ENCODE measurements around the gene LMBRD1.
"Not testable (repeated sequence)": the region's sequence is repeated elsewhere in the genome, so short reads cannot be mapped to it uniquely, and the experiment has no call there.

The LMBRD1 gene

DNA sequence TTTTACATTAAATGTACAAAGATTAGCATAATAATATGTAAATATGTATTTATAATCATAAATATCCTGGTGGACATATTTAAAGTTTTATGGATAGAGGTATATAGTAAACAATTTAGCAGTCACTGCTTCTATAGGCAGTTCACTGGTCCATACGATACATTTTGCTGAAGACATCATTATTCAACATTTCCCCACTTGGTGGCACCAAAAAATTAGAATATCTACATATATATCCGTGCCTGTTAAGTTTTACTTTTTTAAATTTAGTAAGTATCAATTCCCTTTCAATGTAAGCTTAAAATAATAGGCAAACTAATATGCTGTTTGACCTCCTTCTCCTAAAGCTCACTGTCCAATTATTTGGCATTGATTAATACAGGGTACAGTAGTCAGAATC lies 64.2 kb downstream of the LMBRD1 start:
- DNase-seq: no peak

DNA sequence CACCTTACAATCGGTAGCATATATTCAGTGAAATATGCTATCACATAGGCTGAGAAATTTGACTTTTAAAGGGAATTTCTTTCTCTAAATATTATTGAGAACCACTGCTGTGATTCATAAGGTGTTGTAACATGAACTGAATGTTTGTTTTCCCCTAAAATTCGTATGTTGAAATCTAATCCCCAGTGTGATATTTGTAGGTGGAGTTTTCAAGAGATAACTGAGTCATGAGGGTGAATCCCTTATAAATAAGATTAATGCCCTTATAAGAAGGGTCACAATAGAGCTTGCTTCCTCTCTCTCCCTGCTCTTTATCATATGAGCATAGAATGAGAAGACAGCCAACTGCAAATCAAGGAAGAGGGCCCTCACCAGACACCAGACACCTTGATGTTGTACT lies 64.8 kb downstream of the LMBRD1 start:
- no peak for DNase-seq

DNA sequence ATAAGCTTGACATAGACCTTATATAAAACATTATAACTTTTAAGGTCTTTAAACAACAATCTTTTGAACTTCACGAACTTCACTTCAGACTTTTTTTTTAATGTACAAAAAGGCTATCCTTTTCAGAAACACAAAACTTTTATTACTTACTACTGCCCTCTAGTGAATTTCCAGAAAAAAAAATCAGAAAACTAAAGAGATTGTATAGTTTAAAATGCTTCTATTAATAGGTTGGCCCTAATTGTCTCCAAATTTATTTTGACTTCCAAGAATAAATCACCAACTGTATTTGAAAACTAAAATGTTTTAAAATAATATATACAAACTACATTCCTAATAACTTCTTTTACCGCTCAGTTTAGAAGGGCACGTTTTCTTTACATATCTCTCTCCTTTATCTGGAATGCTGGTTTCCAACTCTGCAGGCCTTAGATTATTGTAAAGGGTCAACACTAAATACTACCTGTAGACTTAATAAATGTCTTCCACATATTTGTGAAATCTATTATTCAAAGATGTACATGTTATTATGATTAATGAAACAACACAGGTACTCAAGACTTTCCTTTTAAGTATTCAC lies 66.8 kb downstream of the LMBRD1 start:
- DNase-seq: no peak

DNA sequence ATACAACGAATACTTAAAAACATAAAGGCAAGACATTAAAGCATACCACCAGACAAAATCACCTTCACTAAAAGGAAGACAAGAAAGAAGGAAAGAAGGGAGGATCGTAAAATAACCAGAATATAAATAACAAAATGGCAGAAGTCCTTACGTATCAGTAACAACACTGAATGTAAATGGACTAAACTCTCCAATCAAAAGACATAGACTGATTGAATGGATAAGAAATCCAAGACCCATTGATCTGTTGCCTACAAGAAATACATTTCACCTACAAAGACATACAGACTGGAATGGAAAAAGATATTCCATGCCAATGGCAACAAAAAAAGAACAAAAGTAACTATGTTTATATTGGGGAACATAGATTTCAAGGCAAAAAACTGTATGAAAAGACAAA lies 74.1 kb downstream of the LMBRD1 start:
- no peak for DNase-seq

DNA sequence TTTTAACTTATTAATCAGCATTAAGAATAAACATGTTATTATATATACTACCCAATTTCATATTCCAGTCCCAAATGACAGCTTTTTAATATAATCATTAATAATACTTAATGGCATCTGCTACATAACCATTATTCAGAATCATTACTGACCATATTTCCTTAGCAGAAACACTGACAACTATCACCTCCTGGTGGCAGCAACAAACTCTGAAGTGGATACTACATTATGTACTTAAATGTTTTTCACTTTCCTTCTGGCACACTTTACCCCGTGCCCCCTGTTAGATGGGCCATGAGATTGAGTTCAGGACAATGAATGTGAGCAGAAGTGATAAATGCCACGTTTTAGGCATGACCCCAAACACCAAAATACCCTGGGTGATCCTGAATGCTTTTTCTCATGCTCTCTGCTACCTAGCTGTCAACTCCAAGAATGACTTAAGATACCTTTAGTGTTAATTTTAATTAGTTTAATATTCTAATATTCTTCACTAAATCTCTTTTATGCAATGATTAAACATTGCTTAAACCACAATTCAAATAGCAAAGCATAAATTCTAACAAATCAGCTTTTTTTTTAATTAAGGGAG lies 77.1 kb downstream of the LMBRD1 start:
- no peak for DNase-seq

DNA sequence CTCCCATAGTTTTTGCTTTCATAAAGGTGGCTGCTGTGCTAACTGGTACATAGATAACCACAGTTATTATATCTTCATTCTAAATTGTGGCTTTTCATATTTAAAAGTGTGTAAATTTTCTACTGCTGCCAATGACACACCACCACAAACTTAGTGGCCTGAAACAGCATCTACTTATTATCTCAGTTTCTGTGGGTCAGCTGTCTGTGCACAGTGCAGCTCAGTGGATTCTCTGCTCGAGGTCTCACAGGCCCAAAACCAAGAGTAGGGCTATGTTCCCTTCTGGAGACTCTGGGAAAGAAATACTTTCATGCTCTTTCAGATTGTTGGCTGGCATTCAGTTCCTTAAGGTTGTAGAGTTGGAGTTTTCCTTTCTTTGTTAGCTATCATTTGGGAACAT lies 90.1 kb downstream of the LMBRD1 start:
- no peak for DNase-seq

DNA sequence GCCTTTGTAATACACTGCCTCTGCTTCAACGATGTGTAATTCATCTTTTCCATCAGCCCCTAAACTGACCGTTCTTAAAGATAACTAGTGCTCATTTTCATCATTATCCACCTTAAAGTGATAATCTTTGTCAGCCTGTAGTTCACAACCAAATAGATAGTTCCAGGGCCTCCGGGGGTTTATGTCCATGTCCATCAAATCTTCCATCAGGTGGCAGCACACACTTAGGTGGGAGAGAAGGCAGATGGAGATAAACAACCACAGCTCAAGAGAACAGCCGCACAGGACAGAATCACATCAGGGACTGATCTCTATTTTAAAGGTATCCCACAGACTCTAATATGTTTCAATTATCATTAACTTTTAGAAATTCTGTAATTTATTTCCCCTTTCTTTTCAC lies 90.9 kb downstream of the LMBRD1 start:
- no peak for DNase-seq

DNA sequence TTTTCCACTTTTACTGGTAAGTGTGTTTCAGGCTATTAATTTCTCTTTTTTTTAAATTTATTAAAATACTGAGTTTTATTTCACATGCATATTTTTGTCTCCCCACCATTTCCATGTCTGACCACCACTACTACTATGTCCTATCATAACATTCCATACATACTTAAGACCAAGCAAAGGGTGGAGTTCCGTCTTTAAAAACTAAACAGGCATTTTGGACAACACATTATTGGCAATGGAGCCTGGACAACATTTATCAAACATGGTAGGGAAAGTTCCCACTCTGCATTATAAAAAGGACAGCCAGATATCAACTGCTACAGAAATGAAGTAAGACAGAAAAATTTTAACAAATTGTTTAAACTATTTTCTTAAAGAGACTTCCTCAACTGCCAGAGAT lies 91.9 kb downstream of the LMBRD1 start:
- DNase-seq: no peak

DNA sequence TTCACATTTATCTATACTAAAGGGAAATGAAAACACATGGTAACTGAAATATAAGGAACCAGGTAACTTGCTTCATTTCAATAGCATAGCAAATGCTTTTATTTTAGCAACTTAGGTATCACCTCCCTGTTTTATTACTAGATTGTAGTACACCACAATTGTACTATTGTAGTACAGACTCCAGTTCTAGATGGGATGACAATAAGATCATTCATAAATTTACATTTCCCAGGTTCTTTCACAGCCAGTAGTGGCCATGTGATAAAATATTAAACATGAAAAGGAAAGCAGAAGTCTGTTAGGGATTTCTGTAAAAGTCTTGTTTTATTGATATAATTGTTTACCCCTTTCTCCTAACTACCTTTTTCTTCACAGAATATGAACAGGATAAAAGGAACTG lies 97.2 kb downstream of the LMBRD1 start:
- no peak for DNase-seq

DNA sequence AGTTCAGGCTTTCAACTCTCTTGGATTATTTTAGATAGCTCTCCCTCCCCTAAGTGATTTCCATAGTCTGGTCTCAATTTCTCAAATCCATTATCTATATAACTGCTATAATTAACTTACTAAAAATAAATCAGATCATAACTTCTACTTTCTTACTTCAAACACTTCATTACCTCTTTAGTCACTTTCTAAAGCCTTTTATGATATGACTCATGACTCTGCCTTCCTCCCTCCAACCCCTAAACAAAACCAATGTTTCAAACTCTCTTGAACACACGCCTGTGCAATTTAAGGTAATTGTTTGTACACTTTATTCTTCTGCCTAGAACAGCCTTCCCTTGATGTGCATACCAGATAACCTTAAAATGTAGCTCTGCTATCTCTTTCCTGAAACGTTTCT lies 100.5 kb downstream of the LMBRD1 start:
- DNase-seq: peak in 1 of 5 donors; percentile 2

DNA sequence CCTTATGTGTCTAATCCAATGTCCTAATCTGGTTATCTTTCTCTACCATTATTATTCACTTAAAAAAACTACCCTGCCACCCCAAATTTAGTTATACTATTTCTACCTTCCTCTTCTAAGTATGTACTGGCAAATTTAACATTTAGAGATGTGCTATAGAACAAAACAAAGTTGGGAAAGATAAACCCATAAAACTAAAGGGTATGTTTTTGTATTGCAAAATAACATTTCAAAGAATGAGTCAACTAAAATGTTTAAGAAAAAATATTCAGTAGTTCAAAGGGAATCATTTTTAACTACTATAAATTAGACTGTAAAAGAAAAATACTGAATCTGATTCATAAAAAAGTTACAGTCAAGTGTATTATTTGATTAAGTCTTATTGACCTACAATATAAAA lies 103.0 kb downstream of the LMBRD1 start:
- DNase-seq: no peak

DNA sequence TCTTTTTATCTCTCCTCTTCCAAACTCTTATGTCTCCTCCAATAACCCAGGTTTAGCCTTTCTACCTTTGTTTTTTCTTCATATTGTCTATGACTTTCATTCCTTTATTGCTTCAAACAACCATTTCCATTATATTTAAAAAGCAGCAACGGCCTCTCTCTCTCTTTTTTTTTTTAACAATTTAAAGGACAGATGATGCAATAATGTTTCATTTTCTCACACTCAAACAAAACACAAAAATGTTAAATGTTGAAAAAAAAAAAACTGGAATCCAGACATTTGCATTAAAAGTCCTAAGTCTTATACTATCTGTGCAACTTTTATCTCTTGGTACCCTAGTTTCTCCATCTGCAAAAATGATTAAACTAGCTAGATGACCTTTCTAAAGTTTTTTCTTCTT lies 105.8 kb downstream of the LMBRD1 start:
- no peak for DNase-seq

DNA sequence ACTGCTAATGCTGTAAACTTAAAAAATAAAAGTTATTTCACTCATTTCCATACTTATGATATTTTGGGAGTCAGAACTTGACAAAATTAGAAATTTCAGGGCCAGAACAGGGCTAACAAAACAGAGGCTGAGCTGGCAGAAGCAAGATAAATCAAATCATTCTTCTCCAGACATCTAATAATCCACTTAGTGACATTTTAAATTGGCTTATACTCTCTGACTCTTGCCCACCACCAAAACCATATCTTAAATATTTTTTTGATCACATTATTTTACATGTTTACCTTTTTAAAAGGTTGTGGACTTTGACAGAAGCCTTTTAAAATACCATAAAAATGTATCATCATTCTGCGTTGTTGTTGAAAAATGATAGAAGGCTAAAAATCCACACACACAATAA lies 116.5 kb downstream of the LMBRD1 start:
- no peak for DNase-seq

DNA sequence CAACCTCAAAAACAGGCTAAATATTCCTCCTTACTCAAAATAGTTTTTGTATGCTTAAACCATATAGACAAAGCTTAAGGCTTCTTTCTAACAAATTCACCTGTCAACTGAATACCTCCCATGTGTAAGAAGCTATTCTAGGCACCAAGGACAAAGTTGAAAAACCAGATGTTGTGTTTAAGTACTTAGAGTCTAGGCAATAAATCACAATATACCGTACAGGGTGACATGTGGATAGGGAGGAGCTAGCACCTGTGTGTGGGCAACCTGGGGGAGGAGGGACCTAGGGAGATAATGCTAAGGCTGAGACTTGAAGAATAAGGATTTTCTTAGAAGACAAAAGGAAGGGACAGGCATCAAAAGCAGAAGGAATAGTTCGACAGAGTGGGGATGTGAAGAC lies 123.5 kb downstream of the LMBRD1 start:
- DNase-seq: no peak

DNA sequence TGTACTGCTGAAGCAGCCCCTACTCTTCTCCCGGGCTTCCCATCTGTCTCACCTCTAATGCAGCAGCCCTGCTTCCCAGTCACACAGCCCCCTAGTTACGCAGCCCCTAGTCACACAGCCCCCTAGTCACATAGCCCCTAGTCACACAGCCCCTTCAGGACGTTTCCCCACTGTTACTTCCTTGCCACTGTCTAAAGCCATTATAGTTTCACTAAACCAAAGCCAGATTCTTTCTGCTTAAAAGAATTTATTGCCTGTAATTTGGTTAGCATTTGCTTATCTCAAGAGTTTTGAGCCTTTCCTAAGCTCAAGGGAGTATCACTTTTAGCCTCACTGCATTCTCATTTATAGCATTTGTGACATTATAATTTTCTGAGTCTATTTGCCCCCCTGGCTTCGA lies 127.9 kb downstream of the LMBRD1 start:
- no peak for DNase-seq

DNA sequence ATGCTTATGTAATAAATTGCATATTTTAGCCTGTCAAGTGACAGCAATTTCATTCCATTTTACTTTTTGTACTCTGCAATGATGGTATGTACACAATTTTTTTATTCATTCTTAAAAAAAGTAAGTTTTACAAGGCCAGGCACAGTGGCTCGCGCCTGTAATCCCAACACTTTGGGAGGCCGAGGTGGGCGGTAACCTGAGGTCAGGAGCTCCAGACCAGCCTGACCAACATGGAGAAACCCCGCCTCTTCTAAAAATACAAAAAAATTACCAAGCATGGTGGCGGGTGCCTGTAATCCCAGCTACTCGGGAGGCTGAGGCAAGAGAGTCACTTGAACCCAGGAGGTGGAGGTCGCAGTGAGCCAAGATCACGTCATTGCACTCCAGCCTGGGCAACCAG lies 130.0 kb downstream of the LMBRD1 start:
- DNase-seq: not testable (repeated sequence)

DNA sequence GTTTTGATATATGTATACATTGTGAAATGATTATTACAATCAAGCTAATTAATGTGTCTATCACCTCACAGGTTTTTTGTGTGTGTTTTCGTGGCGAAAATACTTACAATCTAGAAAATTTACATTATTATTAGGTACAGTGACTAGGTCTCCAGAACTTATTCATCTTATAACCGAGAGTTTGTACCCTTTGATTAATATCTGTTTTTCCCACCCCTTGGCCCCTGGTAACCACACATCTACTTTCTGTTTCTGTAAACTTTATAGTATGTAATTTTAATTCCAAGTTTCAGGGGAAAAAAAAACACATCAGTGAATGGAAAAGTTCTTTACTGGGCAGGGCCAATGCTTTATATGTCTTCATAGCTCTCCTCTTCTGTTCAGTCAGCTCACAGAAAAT lies 131.4 kb downstream of the LMBRD1 start:
- DNase-seq: no peak

DNA sequence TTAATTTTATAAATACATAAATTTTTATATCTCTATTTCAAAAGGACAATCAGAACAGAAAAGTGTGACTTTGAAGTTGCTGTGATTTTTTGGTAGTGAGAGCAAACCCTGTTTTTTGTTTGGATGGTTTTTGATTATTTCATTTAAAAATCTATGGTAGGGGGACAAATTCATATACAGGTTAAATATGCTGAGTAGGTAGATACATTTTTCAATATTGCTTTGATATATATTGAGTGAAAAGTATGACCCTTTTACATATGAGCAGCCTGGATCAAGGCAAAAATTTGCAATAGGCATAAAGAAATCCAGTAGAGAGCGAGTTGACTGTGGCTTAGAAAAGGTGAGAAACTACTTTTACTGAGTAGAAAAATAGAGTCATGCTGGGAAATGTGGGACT lies 132.3 kb downstream of the LMBRD1 start:
- no peak for DNase-seq

DNA sequence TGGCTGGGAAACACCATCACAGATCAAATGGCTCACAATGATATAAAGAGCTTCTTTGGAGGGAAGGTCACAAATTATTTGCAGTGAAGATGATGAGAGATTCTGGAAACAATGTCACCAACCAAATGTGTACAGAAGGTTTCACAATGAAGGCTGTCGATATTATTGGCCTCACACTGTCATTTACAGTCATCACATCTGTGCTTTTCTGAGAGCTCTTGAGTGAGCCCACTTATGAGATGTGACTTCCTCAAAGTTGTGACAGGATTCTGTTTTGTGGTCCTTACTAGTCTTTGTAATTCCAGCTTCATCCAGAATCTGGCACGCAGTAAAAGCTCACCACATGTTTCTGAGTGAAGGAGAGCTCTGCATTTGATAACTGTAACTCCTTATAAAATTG lies 133.6 kb downstream of the LMBRD1 start:
- DNase-seq: no peak

DNA sequence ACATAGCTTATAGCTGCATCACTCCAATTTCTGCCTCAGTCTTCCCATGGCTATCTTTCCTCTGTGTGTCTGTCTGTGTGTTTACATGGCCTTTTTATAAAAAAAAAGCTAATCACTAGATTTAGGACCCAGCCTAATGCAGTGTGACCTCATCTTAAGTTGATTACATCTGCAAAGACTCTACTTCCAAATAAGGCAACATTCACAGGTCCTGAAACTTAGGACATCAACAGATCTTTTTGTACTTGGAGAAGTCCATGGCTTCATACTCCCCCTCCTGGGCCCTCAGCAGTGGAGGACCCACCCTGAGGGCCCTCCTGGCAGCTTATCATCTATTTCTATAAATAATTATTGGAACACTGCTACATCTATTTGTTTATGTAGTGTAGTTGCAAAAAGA lies 146.1 kb downstream of the LMBRD1 start:
- no peak for DNase-seq

DNA sequence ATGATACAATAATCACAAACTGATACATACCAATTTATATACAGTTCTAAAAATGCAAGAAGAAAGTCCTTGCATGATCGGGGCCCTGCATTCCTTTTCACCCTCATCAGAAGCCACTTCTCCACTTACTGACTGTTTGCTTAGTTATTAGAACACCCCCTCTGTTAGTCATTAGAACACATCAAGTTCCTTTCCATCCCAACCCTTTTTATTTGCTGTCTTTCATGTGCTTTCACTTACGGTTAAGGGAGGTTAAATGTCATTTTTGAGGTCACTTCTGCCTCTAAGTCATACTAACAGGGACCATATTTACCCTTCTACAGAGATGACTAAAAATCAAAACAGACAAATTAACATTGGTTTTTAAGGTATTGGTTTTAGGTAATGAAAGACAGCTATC lies 149.1 kb downstream of the LMBRD1 start:
- no peak for DNase-seq

DNA sequence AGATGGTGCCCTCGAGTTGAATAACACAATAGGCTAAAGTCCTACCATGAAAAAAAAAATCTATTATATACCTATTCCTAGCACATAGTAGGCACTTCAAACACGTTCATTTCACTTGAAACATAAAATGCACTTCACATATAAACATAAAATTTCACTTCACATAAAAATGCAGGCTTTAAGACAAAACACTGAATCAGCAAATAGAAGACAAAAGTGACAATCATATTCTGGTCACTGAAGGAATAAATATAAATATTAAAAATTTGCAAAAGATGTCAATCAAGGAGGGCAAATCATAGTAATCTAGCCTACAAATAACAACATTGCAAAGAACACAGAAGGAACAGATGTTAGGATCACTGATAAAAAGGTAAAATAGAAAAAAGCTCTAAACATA lies 153.1 kb downstream of the LMBRD1 start:
- no peak for DNase-seq

DNA sequence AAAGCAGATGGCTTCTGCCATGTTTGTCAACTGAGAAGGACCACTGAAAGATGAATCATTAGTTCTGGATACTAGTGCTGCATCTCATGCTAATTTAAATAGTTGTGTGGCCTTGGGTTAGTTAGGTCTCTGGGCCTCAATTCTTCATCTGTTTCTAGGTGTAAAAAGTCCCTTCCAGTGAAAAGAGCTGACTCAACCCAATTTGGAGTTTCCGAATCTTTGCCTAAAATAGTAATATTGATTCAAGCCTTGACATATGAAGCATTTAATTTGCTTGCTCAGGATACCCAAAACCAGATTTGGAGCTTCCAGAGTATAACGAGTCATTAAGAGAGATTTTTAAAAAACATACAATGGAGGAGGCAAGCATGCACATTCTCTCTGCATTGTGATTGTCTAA lies 163.9 kb downstream of the LMBRD1 start:
- DNase-seq: no peak

DNA sequence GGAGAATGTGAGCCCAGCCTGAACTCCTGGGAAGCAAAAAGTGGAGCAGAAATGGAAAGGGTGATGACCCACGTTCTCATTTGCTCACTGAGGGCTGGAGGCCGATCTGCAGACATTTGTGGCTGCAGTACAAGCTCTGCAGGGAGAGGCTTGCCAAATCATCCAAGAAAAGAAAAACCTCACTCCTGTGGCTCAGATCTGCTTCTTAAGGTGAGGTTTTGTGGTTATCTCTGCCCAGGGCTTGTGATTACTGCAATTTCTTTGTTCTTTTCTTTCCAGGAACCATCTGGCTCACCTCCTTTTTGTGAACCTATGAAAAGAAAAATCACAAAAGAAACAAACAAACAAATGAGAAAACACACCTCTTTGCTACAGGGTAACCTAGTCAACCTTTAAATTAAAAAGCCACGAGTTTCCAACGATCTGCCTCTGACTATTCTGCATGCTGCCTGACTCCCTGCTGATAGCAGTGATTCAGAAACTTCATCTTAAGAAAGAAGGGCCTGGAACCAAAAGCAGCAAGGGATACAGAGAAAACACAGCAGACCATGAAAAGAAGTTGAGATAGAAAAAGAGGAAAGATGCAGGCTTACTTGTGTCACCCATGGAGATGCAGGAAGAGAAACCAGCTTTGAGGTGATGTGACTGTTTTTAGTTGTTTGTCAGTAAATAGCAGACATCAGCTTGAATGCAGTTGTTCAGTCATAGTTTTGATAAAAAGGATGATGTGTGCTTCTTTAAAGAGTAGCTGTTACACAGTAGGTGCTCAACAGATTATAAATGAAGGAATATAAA lies 165.1 kb downstream of the LMBRD1 start:
- DNase-seq: peak in 1 of 5 donors; percentile 20

DNA sequence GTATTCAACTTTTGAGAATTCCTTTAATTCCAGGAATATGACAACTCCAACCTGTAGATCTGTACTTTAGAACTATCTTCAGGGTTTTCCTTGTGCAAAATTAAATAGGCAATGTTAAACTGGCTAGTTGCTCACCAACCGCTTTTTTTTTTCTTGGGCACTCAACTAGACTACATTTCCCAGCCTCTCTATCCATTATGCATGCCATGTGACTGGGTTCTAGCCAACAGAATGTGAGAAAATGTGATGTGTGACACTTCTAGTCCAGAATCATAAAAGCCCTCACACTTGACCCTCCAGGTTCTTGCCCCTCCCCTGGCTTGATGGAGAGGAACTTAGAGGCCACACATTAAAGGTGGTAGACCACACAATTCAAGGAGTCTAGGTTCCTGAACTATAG lies 166.0 kb downstream of the LMBRD1 start:
- DNase-seq: no peak
